T-cell (primary cell): Measurements from ENCODE around the gene ACIN1. TPM values are rescaled to one million over a fixed set of nuclear protein-coding genes. Genes with fewer than 3 reads are reported as not detected.

Source experiments
- ATAC-seq, 4 experiments: fragments of 200-7000 bp in 3 of 4; fragments of 150-1000 bp in 1 of 4; cut with Tn5 transposase; replicated peaks in 1 of 4; 1 replicate in 3 of 4; 2 replicates in 1 of 4; pipeline ENCODE4 v1.10.0; 2021; ENCODE audit warnings: moderate library complexity in 3 of 4, mild to moderate bottlenecking in 2 of 4, moderate number of reproducible peaks in 1 of 4
- CTCF ChIA-PET, 2 donors: fragments of 300-600 bp; sonication (Branson Sonifier 250); formaldehyde crosslinking; loops; one replicate each; lab custom pipeline; 2022; ENCODE audit warnings: antibody characterized with exemption in 2 of 2; lab: Charles Lee
- POLR2A ChIA-PET, 2 donors: fragments of 300-600 bp; sonication (Branson Sonifier 250); formaldehyde crosslinking; loops; one replicate each; lab custom pipeline; 2022; ENCODE audit warnings: antibody characterized with exemption in 2 of 2; lab: Charles Lee
- DNase-seq, 35 experiments: peaks; one replicate each; pipeline versions ENCODE4 v3.0.0 to v3.0.0-alpha.2; 2013 to 2023
- H3K27ac ChIP-seq: one replicate; pipeline ENCODE4 v1.5.1; 2013; ENCODE audit warnings: low read length
- H3K27me3 ChIP-seq, 2 experiments: replicated peaks in 1 of 2; 1 replicate in 1 of 2; 2 replicates in 1 of 2; pipeline versions ENCODE4 v1.6.1 to v1.7.0; 2013; ENCODE audit warnings: low read length in 1 of 2, mixed read lengths in 1 of 2; ENCODE audit not compliant: control insufficient read depth in 2 of 2, insufficient read depth in 2 of 2; ENCODE audit errors: extremely low read depth in 1 of 2
- H3K36me3 ChIP-seq, 2 donors: 1 replicate in 1 of 2; 2 replicates in 1 of 2; pipeline versions ENCODE4 v1.6.1 to v1.7.0; 2013; ENCODE audit warnings: low read length in 1 of 2; ENCODE audit not compliant: control insufficient read depth in 2 of 2, insufficient read depth in 1 of 2; ENCODE audit errors: extremely low read depth in 1 of 2
- H3K4me1 ChIP-seq, 2 experiments: 1 replicate in 1 of 2; 2 replicates in 1 of 2; pipeline versions ENCODE4 v1.6.1 to v1.7.0; 2013; ENCODE audit warnings: low read length in 2 of 2, mixed read lengths in 1 of 2; ENCODE audit not compliant: insufficient read depth in 2 of 2, control insufficient read depth in 1 of 2; ENCODE audit errors: extremely low read depth in 1 of 2
- H3K4me3 ChIP-seq, 2 donors: 1 replicate in 1 of 2; 2 replicates in 1 of 2; pipeline versions ENCODE4 v1.5.1 to v1.7.0; 2013; ENCODE audit warnings: mild to moderate bottlenecking in 2 of 2, low read length in 1 of 2, moderate library complexity in 1 of 2; ENCODE audit not compliant: control insufficient read depth in 1 of 2; ENCODE audit errors: extremely low read depth in 1 of 2
- H3K9me3 ChIP-seq: 2 replicates; pipeline ENCODE4 v1.7.0; 2013
- H3K27ac Mint-ChIP-seq, 2 donors: one replicate each; pipeline ENCODE4 v1.8.0; 2020 to 2021; ENCODE audit warnings: mild to moderate bottlenecking in 2 of 2, mixed read lengths in 2 of 2
- H3K27me3 Mint-ChIP-seq, 2 donors: one replicate each; pipeline ENCODE4 v1.8.0; 2021 to 2022; ENCODE audit warnings: mixed read lengths in 2 of 2
- H3K36me3 Mint-ChIP-seq: one replicate; pipeline ENCODE4 v1.8.0; 2021; ENCODE audit warnings: mixed read lengths
- H3K4me1 Mint-ChIP-seq, 3 donors: one replicate each; pipeline ENCODE4 v1.8.0; 2020 to 2022; ENCODE audit warnings: mixed read lengths in 3 of 3, mild to moderate bottlenecking in 1 of 3
- H3K4me3 Mint-ChIP-seq, 3 donors: one replicate each; pipeline ENCODE4 v1.8.0; 2020 to 2022; ENCODE audit warnings: mild to moderate bottlenecking in 3 of 3, mixed read lengths in 3 of 3, moderate library complexity in 3 of 3
- H3K9me3 Mint-ChIP-seq, 3 donors: one replicate each; pipeline ENCODE4 v1.8.0; 2020 to 2022; ENCODE audit warnings: mixed read lengths in 3 of 3
- WGBS: methylation state at CpG from one replicate; pipeline ENCODE4 v1.1.5; 2013; ENCODE audit warnings: missing lambda C conversion rate; ENCODE audit not compliant: insufficient coverage; 5-methylcytosine and 5-hydroxymethylcytosine counted together
- total RNA-seq, 35 experiments: library from RNA in 6 of 35; stranded (reverse) in 6 of 35; fragments of 120-200 nt in 1 of 35; gene quantifications; one replicate each; pipeline versions ENCODE4 v1.2.1 to v1.2.4 and lab custom pipeline; 2013 to 2026

ACIN1 gene
- total RNA-seq, 5 donors from 2014 or later (not counting 1 experiment from before 2014, with no cell fraction given): 277 to 326 (median 290) TPM

DNA sequence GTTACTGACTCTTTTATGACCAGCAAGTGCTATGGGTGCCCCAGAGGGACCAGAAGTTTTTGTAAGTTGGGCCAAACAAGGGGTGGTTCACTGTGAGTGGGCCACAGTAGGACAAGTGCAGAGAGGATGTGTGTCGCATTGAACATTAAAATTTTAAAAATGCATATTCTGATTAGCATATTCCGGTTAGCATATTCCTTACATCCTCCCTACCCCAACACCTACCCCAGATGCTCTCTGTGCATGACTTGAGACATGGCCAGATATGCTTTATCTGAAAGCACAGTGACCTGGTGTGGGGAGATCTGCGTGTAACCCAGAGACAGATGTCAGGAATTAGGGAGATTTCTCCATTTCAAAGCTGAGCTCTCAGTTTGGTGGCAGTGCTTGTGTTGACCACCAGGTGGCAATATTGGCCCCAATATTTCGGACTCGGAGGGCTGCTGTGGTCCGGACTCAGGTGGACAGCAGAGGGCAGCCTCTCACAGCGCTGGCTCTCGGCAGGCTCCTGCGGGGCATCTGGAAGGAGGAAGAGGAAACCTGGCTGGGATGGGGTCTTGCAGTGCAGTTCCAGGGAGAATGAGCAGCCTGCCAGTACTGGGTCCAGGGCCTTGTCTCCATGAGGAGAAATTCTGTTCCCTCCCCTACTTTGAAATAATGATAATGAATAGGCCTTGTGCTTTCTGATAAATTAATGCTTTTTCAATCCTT lies 25.8 kb upstream of the ACIN1 start:
- no peaks in the 10 kb centered on the region for H3K36me3 ChIP-seq
- H3K9me3 ChIP-seq: no peaks in the 10 kb centered on the region
- Mint-ChIP-seq H3K4me3 (peak overlapping the region; percentile 52 to 81 (median 56)), H3K4me1 (peaks cover 55 to 58% (median 57%) of the 10 kb centered on the region in 3 donors), H3K27me3 (peaks cover 0 to 3% of the 10 kb centered on the region in 2 donors), H3K36me3 (no peaks in the 10 kb centered on the region), H3K27ac (peak overlapping the region; percentile 96 to 99), H3K9me3 (no peaks in the 10 kb centered on the region)
- H3K27me3 ChIP-seq: peaks cover 0 to 4% of the 10 kb centered on the region in 2 experiments
- peak overlapping the region; percentile 10 to 36 for H3K4me3 ChIP-seq
- DNase-seq (peak; percentile 33 to 88 (median 61)), ATAC-seq (peak; percentile 58 to 71 (median 64))
- 0% methylated on average over 1 of the region's 9 CpGs for WGBS
- peaks cover 32 to 53% of the 10 kb centered on the region in 2 experiments for H3K4me1 ChIP-seq
- POLR2A ChIA-PET: interaction anchor here (0.6 to 0.8 kb wide), 2 partner anchors 65 to 86 kb away, joined by 3 to 5 read pairs; no protein-coding TSS in a partner anchor
- peak overlapping the region; percentile 77 for H3K27ac ChIP-seq
- CTCF ChIA-PET: interaction anchor here (0.6 to 3.0 kb wide), 24 partner anchors 9 to 1603 kb away, joined by 3 to 74 read pairs (median 4); partner anchors contain the start of genes ACIN1 (in 1 of the 2), C14orf119 (in 1 of the 2), HOMEZ (in 1 of the 2) and PABPN1 (in 1 of the 2)

DNA sequence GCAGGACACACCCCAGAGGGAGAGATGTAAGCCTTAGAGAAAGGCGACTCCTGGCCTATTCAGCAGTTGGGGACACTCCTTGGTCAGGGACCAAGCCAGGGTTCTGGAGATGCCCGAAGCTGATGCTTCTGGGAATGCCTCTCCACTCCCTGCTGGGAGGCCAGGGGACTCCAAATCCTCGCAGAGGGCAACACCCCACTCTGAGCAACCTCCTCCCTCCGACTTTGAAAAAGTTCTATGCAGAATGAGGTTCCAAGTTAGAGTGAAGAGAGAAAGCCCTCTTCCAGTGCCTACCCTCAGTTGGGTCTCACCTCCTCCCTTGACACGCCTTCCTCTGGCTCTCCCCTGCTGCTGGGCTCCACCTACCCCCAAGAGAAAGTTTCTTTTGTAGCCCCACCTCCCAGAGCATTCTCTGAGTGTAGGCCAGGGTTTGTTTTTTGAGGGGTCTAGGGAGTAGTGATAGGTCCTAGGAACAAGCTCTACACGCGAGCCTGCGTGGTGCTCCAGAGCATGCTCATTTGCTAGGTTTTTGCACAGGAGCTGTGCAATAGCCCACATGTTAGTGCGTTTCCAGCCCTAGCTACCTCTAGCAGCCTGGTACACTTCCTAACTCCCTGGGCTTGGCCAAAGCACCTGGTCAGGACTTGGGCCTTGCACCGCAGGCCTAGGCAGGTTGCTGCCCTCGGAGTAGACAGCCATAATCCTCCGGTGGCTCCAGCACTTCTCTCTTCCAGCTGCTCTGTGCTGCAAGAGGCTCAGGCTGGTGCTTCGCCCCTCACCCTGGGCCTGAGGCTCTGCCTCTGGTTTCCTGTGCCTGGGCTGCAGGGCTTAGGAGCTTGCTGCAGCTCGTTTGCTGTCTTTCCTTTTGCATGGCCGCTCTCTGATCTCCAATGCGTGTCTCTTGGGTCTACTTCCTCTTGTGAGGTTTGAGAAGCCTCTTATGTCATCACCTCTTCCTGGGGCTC lies 24.7 kb upstream of the ACIN1 start:
- Mint-ChIP-seq H3K27ac (peak overlapping the region; percentile 96 to 99), H3K9me3 (no peaks in the 10 kb centered on the region), H3K36me3 (no peaks in the 10 kb centered on the region), H3K4me1 (peaks cover 61 to 62% (median 61%) of the 10 kb centered on the region in 3 donors), H3K4me3 (peak overlapping the region; percentile 47 to 81 (median 47)), H3K27me3 (peaks cover 0 to 7% of the 10 kb centered on the region in 2 donors)
- ChIA-PET POLR2A (interaction anchor here in 1 of 2 donors (0.5 to 0.8 kb wide), 3 partner anchors 25 to 72 kb away, joined by 3 to 8 read pairs (median 3); no protein-coding TSS in a partner anchor), CTCF (interaction anchor here (0.6 to 3.0 kb wide), 11 partner anchors 11 to 85 kb away, joined by 3 to 74 read pairs (median 4); partner anchors contain the start of genes ACIN1 (in 1 of the 2), C14orf119 (in 1 of the 2) and SLC7A8 (in 1 of the 2))
- WGBS: 27% methylated on average over 8 of the region's 16 CpGs
- Histone ChIP-seq H3K36me3 (no peaks in the 10 kb centered on the region), H3K27me3 (peaks cover 0 to 7% of the 10 kb centered on the region in 2 experiments), H3K27ac (peak overlapping the region; percentile 77), H3K4me1 (peaks cover 32 to 53% of the 10 kb centered on the region in 2 experiments), H3K9me3 (no peaks in the 10 kb centered on the region), H3K4me3 (peak overlapping the region; percentile 8 to 52)
- ATAC-seq: peak; percentile 72 to 88 (median 78)
- DNase-seq: peak in 33 of 35 experiments; percentile 21 to 74 (median 45)

DNA sequence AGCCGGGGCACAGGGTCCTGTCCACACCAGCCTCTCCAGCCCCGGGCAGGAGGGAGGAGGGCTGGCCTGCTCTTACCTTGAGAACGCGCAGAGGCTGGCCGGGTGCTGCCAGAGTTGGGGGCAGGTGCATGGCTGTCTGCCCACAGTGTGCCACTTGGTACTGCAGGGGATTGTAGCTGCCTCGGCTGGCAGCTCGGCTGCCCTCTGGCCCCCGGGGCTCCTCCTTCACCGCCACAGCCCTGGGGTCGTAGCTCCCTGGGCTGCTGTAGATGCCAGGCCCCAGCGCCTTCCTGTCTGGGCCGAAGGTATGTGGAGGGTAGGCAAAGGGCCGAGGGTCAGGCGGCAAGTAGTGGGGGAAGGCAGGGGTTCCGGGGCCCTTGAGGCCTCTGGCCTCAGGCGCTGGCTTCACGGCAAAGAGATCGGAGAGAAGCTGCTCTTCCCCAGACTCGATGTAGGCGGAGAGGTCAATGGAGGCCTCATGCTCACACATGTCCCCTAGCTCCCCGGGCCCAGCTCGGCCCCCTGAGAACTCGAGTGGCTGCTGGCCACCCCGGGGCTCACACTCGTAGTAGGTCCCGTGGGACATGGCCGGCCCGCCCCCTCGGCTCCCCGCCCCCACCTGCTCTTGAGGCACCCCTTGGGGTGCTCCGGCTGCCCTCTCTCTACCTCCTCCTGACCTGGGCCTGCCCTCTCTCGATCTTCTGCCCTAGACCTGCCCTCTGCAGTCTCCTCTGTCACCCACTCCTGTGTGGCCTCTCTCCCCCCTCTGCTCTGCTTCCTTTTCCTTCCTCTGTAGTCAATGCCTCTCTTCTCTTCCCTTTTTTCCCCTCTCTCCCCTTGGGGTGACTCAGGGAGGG lies 23.8 kb upstream of the ACIN1 start, which contains the start of gene CEBPE:
Gene CEBPE, minus strand, starts transcription at position 750 of the 857 bp plus-strand sequence. Its CDS starts 164 bp downstream, at position 586.
- POLR2A ChIA-PET: interaction anchor here (0.6 kb wide), 2 partner anchors 24 to 65 kb away, joined by 3 to 6 read pairs; no protein-coding TSS in a partner anchor
- Mint-ChIP-seq H3K36me3 (no peaks in the 10 kb centered on the region), H3K9me3 (no peaks in the 10 kb centered on the region), H3K4me3 (peak within 1 kb of the TSS; percentile 47 to 81 (median 47)), H3K27ac (peak within 1 kb of the TSS; percentile 96 to 99), H3K4me1 (peaks cover 65 to 67% (median 66%) of the 10 kb centered on the region in 3 donors), H3K27me3 (peaks cover 0 to 11% of the 10 kb centered on the region in 2 donors)
- Histone ChIP-seq H3K27ac (peak within 1 kb of the TSS; percentile 77), H3K4me1 (peaks cover 32 to 53% of the 10 kb centered on the region in 2 experiments), H3K9me3 (no peaks in the 10 kb centered on the region), H3K36me3 (no peaks in the 10 kb centered on the region), H3K27me3 (peaks cover 0 to 12% of the 10 kb centered on the region in 2 experiments), H3K4me3 (peak within 1 kb of the TSS; percentile 8 to 52)
- CTCF ChIA-PET: interaction anchor here (0.6 to 2.1 kb wide), 4 partner anchors 41 to 174 kb away, joined by 3 to 12 read pairs (median 4); no protein-coding TSS in a partner anchor
- 92% methylated on average over 16 of the region's 32 CpGs for WGBS
- ATAC-seq (no peak), DNase-seq (no peak)

DNA sequence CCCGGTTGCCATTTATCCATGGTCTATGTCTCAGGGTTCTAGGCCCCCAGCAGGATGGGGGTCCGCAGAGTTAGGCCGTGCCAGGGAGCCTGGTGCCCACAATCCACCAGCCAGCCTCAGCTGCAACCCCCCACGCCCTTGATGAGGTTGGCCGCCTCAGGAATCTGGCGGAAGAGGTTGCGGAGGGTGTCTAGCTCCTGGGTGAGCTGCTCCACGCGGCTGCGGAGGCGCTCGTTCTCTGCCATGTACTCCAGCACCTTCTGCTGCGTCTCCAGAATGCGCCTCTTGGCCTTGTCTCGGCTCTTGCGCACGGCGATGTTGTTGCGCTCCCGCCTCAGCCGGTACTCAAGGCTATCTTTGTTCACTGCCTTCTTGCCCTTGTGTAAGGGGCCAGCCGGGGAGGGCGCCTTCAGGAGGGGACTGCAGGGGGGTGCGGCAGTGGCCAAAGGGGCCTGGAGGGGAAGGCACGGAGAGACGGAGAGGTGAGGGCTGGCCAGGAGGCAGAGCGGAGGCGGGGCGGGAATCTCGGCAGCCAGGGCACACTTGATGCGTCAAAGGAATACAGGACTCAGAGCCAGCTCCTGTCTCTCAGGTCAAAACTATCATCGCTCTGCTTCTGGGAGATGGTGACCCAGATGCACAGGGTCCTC lies 22.6 kb upstream of the ACIN1 start:
- Histone ChIP-seq H3K4me3 (no peak overlapping the region), H3K4me1 (peaks cover 32 to 53% of the 10 kb centered on the region in 2 experiments), H3K36me3 (no peaks in the 10 kb centered on the region), H3K27ac (peak overlapping the region; percentile 77), H3K9me3 (no peaks in the 10 kb centered on the region), H3K27me3 (peaks cover 0 to 23% of the 10 kb centered on the region in 2 experiments)
- H3K4me3 Mint-ChIP-seq: peak overlapping the region in 1 of 3 donors; percentile 81
- H3K4me1 Mint-ChIP-seq: peaks cover 65 to 67% (median 66%) of the 10 kb centered on the region in 3 donors
- H3K9me3 Mint-ChIP-seq: no peaks in the 10 kb centered on the region
- DNase-seq: no peak
- CTCF ChIA-PET: interaction anchor here in 1 of 2 donors (0.6 kb wide), 1 partner anchor 9 kb away, joined by 3 read pairs; no protein-coding TSS in a partner anchor
- ATAC-seq: no peak
- H3K27me3 Mint-ChIP-seq: peaks cover 0 to 11% of the 10 kb centered on the region in 2 donors
- POLR2A ChIA-PET: interaction anchor here in 1 of 2 donors (0.6 kb wide), 1 partner anchor 67 kb away, joined by 6 read pairs; no protein-coding TSS in a partner anchor
- 92% methylated on average over 25 of the region's 32 CpGs for WGBS
- no peaks in the 10 kb centered on the region for H3K36me3 Mint-ChIP-seq
- peak overlapping the region in 1 of 2 donors; percentile 99 for H3K27ac Mint-ChIP-seq

DNA sequence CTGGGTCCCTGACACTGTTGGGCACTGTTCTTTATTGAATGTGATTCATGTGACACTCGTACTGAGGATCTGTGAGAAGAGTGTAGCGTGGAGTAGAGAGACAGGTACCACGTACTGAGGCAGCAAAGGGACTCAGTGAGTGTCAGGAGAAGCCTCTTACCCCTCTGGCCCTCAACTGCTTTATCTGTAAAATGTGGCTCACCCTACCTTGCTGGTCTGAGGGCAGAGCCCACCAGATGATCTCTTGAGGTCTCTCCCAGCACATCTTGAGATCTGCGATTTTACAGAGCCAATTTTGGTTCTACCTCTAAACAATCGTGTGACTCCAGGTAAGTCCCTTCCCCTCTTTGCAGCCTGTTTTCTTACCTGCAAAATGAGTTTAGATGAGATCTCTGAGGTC lies 21.0 kb upstream of the ACIN1 start:
- Histone ChIP-seq H3K27ac (no peak overlapping the region), H3K9me3 (no peaks in the 10 kb centered on the region), H3K36me3 (no peaks in the 10 kb centered on the region), H3K4me1 (peaks cover 27 to 43% of the 10 kb centered on the region in 2 experiments), H3K27me3 (peaks cover 0 to 34% of the 10 kb centered on the region in 2 experiments), H3K4me3 (no peak overlapping the region)
- Mint-ChIP-seq H3K4me1 (peaks cover 52 to 55% (median 54%) of the 10 kb centered on the region in 3 donors), H3K27me3 (peaks cover 0 to 11% of the 10 kb centered on the region in 2 donors), H3K4me3 (no peak overlapping the region), H3K36me3 (no peaks in the 10 kb centered on the region), H3K9me3 (no peaks in the 10 kb centered on the region), H3K27ac (peak overlapping the region; percentile 36 to 99)
- ATAC-seq (no peak), DNase-seq (no peak)
- ChIA-PET POLR2A (no interaction called here), CTCF (interaction anchor here in 1 of 2 donors (0.6 kb wide), 1 partner anchor 176 kb away, joined by 5 read pairs; no protein-coding TSS in a partner anchor)
- WGBS: 75% methylated on average over 3 of the region's 5 CpGs
